GM12878 (cell line): ENCODE results near the gene CREG2. TPM values are rescaled to one million over a fixed set of nuclear protein-coding genes. Genes with fewer than 3 reads are reported as not detected.

ENCODE experiments used
- ATAC-seq: fragments of 200-7000 bp; cut with Tn5 transposase; 3 replicates; pipeline ENCODE4 v1.9.1; 2020; ENCODE audit warnings: mild to moderate bottlenecking, moderate library complexity
- BruUV-seq: library from RNA; stranded (reverse); fragments of 400-500 nt; replicated peaks from 2 replicates; lab custom pipeline; 2021; lab: Mats Ljungman, UMichigan
- CTCF ChIA-PET: fragments of 300-600 bp; sonication (Branson Sonifier 250); formaldehyde crosslinking; extraction: SDS; loops from one replicate; lab custom pipeline; 2021; ENCODE audit warnings: inconsistent platforms; lab: Yijun Ruan, JAX
- POLR2A ChIA-PET: fragments of 350-600 bp; formaldehyde crosslinking; extraction: SDS; loops from one replicate; lab custom pipeline; 2021; ENCODE audit warnings: inconsistent platforms; lab: Charles Lee
- RAD21 ChIA-PET: fragments of 300-600 bp; sonication (Branson Sonifier 250); formaldehyde crosslinking; loops from one replicate; lab custom pipeline; 2023; ENCODE audit warnings: antibody characterized with exemption; ENCODE audit not compliant: unreplicated experiment; lab: Charles Lee
- SMC1A ChIA-PET: fragments of 300-600 bp; sonication (Branson Sonifier 250); formaldehyde crosslinking; loops from one replicate; lab custom pipeline; 2023; ENCODE audit not compliant: unreplicated experiment, uncharacterized antibody; lab: Charles Lee
- DNase-seq: peaks from one replicate; pipeline ENCODE4 v3.0.0-alpha.2; 2011; ENCODE audit warnings: low read depth, low spot score
- FAIRE-seq: peaks from 3 replicates; lab custom pipeline; 2011; peaks lifted over from hg19 to GRCh38; lab: Jason Lieb, UNC
- H2AFZ ChIP-seq: 2 replicates; pipeline ENCODE4 v1.6.0; 2011; ENCODE audit warnings: low read depth, low read length, control low read depth; ENCODE audit not compliant: control insufficient read depth
- H3K27ac ChIP-seq: 2 replicates; pipeline ENCODE4 v1.5.1; 2011; ENCODE audit warnings: control low read depth; ENCODE audit not compliant: control insufficient read depth, insufficient read depth
- H3K27me3 ChIP-seq, 2 experiments: replicated peaks in 1 of 2; 2 replicates each; pipeline versions ENCODE4 v1.6.0 to v1.6.1; 2011; ENCODE audit warnings: low read length in 1 of 2; ENCODE audit not compliant: control insufficient read depth in 2 of 2, insufficient read depth in 2 of 2
- H3K36me3 ChIP-seq, 2 experiments: 2 replicates each; pipeline ENCODE4 v1.5.1; 2011; ENCODE audit warnings: low read length in 1 of 2; ENCODE audit not compliant: control insufficient read depth in 2 of 2, insufficient read depth in 2 of 2
- H3K4me1 ChIP-seq: 2 replicates; pipeline ENCODE4 v1.6.1; 2011; ENCODE audit warnings: mild to moderate bottlenecking, low read length, moderate library complexity, mixed read lengths; ENCODE audit not compliant: control insufficient read depth, insufficient read depth
- H3K4me2 ChIP-seq: 2 replicates; pipeline ENCODE4 v1.6.0; 2011; ENCODE audit warnings: control low read depth; ENCODE audit not compliant: control insufficient read depth, insufficient read depth
- H3K4me3 ChIP-seq: fragments of 200-600 bp; sonication (generic); 2 replicates; pipeline ENCODE4 v1.5.1; 2016
- H3K79me2 ChIP-seq: 2 replicates; pipeline ENCODE4 v1.6.0; 2011; ENCODE audit warnings: low read length; ENCODE audit not compliant: control insufficient read depth, insufficient read depth
- H3K9ac ChIP-seq: 2 replicates; pipeline ENCODE4 v1.8.0; 2011; ENCODE audit warnings: low read length, control low read depth, mixed read lengths; ENCODE audit not compliant: control insufficient read depth, insufficient read depth
- H3K9me3 ChIP-seq: replicated peaks from 3 replicates; pipeline ENCODE4 v1.5.1; 2011; ENCODE audit warnings: mild to moderate bottlenecking, low read length; ENCODE audit not compliant: control insufficient read depth, insufficient read depth
- H4K20me1 ChIP-seq: 2 replicates; pipeline ENCODE4 v1.6.0; 2011; ENCODE audit not compliant: control insufficient read depth, insufficient read depth
- RAD51 ChIP-seq: fragments of 450-650 bp; IDR thresholded peaks from 2 replicates; pipeline ENCODE4 v1.6.1; 2016; ENCODE audit warnings: moderate library complexity, mild to moderate bottlenecking, inconsistent platforms
- SP1 ChIP-seq: IDR thresholded peaks from one replicate; pipeline ENCODE4 v1.6.1; 2011; ENCODE audit warnings: low read depth, low read length
- SUZ12 ChIP-seq: fragments of 200-600 bp; sonication (generic); IDR thresholded peaks from one replicate; pipeline ENCODE4 v1.6.1; 2018; ENCODE audit warnings: antibody characterized with exemption, mild to moderate bottlenecking; ENCODE audit not compliant: unreplicated experiment
- ZZZ3 ChIP-seq: IDR thresholded peaks from 2 replicates; pipeline ENCODE4 v1.6.1; 2011; ENCODE audit warnings: low read depth; ENCODE audit not compliant: control insufficient read depth, insufficient read length
- WGBS: methylation state at CpG from one replicate; pipeline ENCODE4 v1.1.6; 2016; ENCODE audit warnings: low lambda C conversion rate; ENCODE audit not compliant: insufficient replicate concordance, insufficient coverage; ENCODE audit errors: missing lambda C conversion rate; 5-methylcytosine and 5-hydroxymethylcytosine counted together
- in situ Hi-C: fragments of 300-500 bp; cut with MboI; formaldehyde crosslinking; loops from 9 replicates; pipeline ENCODE4 v1.14.3; 2018; ENCODE audit warnings: mixed read lengths
- intact Hi-C: fragments of 100-400 bp; cut with micrococcal nuclease; formaldehyde crosslinking; loops from one replicate; pipeline ENCODE4 v1.14.2; 2022; ENCODE audit not compliant: unreplicated experiment
- polyA plus RNA-seq, 11 experiments: library from polyadenylated mRNA; depleted of rRNA in 4 of 11; unstranded in 6 of 11; stranded (reverse) in 5 of 11; fragments of >200 nt; fragmentation: Nextera tagmentation in 4 of 11; fragmentation: Illumina TruSeq in 1 of 11; extraction: Ambion mirVana in 4 of 11; extraction: Trizol in 1 of 11; gene quantifications; 1 replicate in 1 of 11; 2 replicates in 10 of 11; pipeline versions ENCODE4 v1.2.1 to v1.2.3, GENCODE V29; 2011 to 2016; ENCODE audit warnings: inconsistent platforms in 2 of 11, missing spikeins in 2 of 11, low read depth in 1 of 11
- total RNA-seq, 4 experiments: library from RNA; depleted of rRNA in 3 of 4; stranded (reverse); fragments of >200 nt in 3 of 4; fragmentation: Illumina TruSeq in 1 of 4; extraction: Trizol in 1 of 4; gene quantifications; 2 replicates each; pipeline versions ENCODE4 v1.2.1 to v1.2.3, GENCODE V29; 2013 to 2021

CREG2 gene
- total and polyA plus RNA-seq, 10 of the 15 experiments (the other 5 are each of a cell fraction or from before 2014, with no cell fraction given), result not detected

DNA sequence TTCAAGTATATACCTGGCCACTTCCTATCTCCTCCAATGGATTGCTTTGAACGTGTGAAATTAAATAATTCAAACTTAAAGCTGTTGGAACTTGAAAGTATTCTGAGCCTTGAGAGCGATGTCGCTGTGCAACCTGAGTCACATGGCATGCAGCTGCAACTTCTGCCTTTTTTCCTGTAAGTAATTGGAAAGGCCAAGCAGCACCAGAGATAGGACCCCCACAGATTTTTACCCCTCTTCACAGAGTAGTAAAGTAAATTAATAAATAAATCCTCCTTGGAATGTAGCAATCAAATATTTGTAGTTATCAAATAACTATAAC lies 75.6 kb downstream of the CREG2 start:
- WGBS, result 0% methylated on average over 3 of the region's 3 CpGs
- peaks cover 9% of the 10 kb centered on the region for H3K79me2 ChIP-seq
- CTCF ChIA-PET, result interaction anchor here (1.5 kb wide), 1 partner anchor 30 kb away, joined by 4 read pairs; no protein-coding TSS in a partner anchor
- H4K20me1 ChIP-seq, result no peaks in the 10 kb centered on the region
- H3K27ac ChIP-seq, result no peak overlapping the region
- POLR2A ChIA-PET, result no interaction called here
- no peak for FAIRE-seq
- no peak overlapping the region for H2AFZ ChIP-seq
- no peak overlapping the region for H3K4me3 ChIP-seq
- BruUV-seq, result no TSS peak
- H3K4me1 ChIP-seq, result peaks cover 16% of the 10 kb centered on the region
- in situ Hi-C loops, result no loop called here
- RAD21 ChIA-PET, result no interaction called here
- intact Hi-C loops, result no loop called here
- SMC1A ChIA-PET, result interaction anchor here (0.6 to 1.8 kb wide), 2 partner anchors 24 to 58 kb away, joined by 4 read pairs; no protein-coding TSS in a partner anchor
- no peaks in the 10 kb centered on the region for H3K9me3 ChIP-seq
- TF ChIP-seq SUZ12 (no peak), RAD51 (0 out of 2 replicates have a peak, but pooled peaks have one; percentile 8)
- no peaks in the 10 kb centered on the region for H3K27me3 ChIP-seq
- DNase-seq, result no peak
- H3K36me3 ChIP-seq, result no peaks in the 10 kb centered on the region
- no peak overlapping the region for H3K9ac ChIP-seq
- ATAC-seq, result no peak
- no peak overlapping the region for H3K4me2 ChIP-seq

DNA sequence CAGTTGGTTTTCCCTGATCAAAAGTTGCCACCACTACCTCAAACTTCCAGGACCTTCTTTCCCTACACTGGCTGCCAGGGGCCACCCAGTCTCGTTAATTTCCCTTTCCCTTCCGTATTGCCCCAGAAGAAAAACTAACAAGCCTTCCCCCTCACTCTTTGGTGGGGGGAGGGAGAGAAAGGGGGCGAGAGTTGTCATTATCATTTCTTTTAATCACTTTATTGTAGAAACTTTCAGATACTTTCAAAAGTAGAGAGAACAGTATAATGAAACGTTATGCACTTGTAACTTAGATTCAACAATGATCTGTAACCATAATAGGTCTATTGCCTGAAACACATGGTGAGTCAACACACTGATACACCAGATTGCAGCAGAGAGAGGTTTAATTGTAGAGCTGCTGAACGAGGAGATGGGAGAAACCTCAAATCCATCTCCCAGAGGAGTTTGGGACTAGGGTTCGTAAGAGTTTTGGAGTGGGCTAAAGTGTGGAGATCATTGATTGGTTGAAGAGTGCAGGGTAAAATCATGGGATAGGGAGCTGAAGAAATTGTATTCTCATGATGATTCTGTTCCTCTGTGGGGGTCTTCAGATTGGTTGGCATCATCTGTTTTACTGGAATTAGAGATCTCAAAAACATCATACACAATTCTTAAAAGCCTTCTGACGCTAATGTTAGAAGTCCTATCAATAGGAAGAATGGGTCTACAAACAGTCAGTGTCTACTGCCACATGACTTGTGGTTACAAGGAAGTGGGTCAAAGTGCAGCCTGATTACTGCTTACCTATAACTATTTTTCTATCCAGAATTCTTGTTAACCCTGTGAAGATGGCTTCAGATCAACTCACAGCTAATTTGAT lies 76.2 kb downstream of the CREG2 start:
- in situ Hi-C loops (no loop called here), intact Hi-C loops (no loop called here)
- H3K4me3 ChIP-seq, result no peak overlapping the region
- H3K9me3 ChIP-seq, result no peaks in the 10 kb centered on the region
- no peak overlapping the region for H2AFZ ChIP-seq
- H3K79me2 ChIP-seq, result peaks cover 14% of the 10 kb centered on the region
- ChIA-PET RAD21 (no interaction called here), CTCF (interaction anchor here (1.1 to 1.5 kb wide), 2 partner anchors 31 to 70 kb away, joined by 3 to 4 read pairs; no protein-coding TSS in a partner anchor), POLR2A (no interaction called here), SMC1A (interaction anchor here (0.6 to 1.8 kb wide), 3 partner anchors 25 to 520 kb away, joined by 3 to 4 read pairs (median 4); no protein-coding TSS in a partner anchor)
- TF ChIP-seq SP1 (no peak), RAD51 (peak; percentile 32; the same call in 1 of the 2 replicates), ZZZ3 (no peak)
- WGBS, result 54% methylated on average over 7 of the region's 7 CpGs
- no peak for DNase-seq
- no peaks in the 10 kb centered on the region for H4K20me1 ChIP-seq
- no TSS peak for BruUV-seq
- H3K4me1 ChIP-seq, result peaks cover 20% of the 10 kb centered on the region
- FAIRE-seq, result no peak
- no peak for ATAC-seq
- no peaks in the 10 kb centered on the region for H3K27me3 ChIP-seq
- H3K36me3 ChIP-seq, result no peaks in the 10 kb centered on the region
- H3K9ac ChIP-seq, result no peak overlapping the region
- no peak overlapping the region for H3K4me2 ChIP-seq
- no peak overlapping the region for H3K27ac ChIP-seq
